K562 (cell line): ENCODE measurements around the gene SATB1. TPM values are rescaled to one million over a fixed set of nuclear protein-coding genes. Genes with fewer than 3 reads are reported as not detected.

Source experiments
- ATAC-seq: fragments of 200-7000 bp; cut with Tn5 transposase; 3 replicates; pipeline ENCODE4 v1.9.1; 2020; ENCODE audit warnings: moderate library complexity
- BruUV-seq: library from RNA; stranded (reverse); fragments of 400-500 nt; replicated peaks from 2 replicates; lab custom pipeline; 2021; lab: Mats Ljungman, UMichigan
- CTCF ChIA-PET: fragments of 300-600 bp; formaldehyde crosslinking; extraction: SDS; loops from one replicate; lab custom pipeline; 2021; ENCODE audit warnings: low intra/inter-chr PET ratio; lab: Yijun Ruan, JAX
- POLR2A ChIA-PET: fragments of 300-600, 350-650 bp; sonication (Branson Sonifier 250); formaldehyde crosslinking; extraction: SDS; loops from one replicate; lab custom pipeline; 2021; ENCODE audit warnings: antibody characterized with exemption, inconsistent platforms; lab: Yijun Ruan, JAX
- DNase-seq, 4 experiments: peaks; one replicate each; pipeline versions ENCODE4 v3.0.0 to v3.0.0-alpha.2; 2011 to 2018; ENCODE audit warnings: low spot score in 3 of 4, mixed read lengths in 3 of 4; ENCODE audit errors: extremely low read depth in 1 of 4
- FAIRE-seq: peaks from 2 replicates; lab custom pipeline; 2011; peaks lifted over from hg19 to GRCh38; lab: Jason Lieb, UNC
- H2AFZ ChIP-seq: 2 replicates; pipeline ENCODE4 v1.6.0; 2011; ENCODE audit warnings: low read depth, low read length, control low read depth, inconsistent platforms
- H3K27ac ChIP-seq: fragments of 200-600 bp; 3 replicates; pipeline ENCODE4 v1.8.0; 2011; ENCODE audit warnings: low read depth, mild to moderate bottlenecking, control low read depth, inconsistent platforms, low read length, moderate library complexity, mixed read lengths; ENCODE audit errors: extremely low read depth
- H3K27me3 ChIP-seq, 2 experiments: fragments of 300-600 bp in 1 of 2; 2 replicates in 1 of 2; 3 replicates in 1 of 2; pipeline versions ENCODE4 v1.6.0 to v1.8.0; 2011; ENCODE audit warnings: inconsistent platforms in 2 of 2, low read length in 2 of 2, mild to moderate bottlenecking in 1 of 2, mixed read lengths in 1 of 2, moderate library complexity in 1 of 2; ENCODE audit not compliant: control insufficient read depth in 2 of 2, insufficient read depth in 2 of 2
- H3K36me3 ChIP-seq: fragments of 300-600 bp; 3 replicates; pipeline ENCODE4 v1.8.0; 2011; ENCODE audit warnings: mild to moderate bottlenecking, low read length, inconsistent platforms; ENCODE audit not compliant: control insufficient read depth, insufficient read depth
- H3K4me1 ChIP-seq, 2 experiments: fragments of 200-600 bp in 1 of 2; replicated peaks in 1 of 2; 2 replicates in 1 of 2; 3 replicates in 1 of 2; pipeline versions ENCODE4 v1.5.1 to v1.8.0; 2011; ENCODE audit warnings: inconsistent platforms in 2 of 2, low read length in 2 of 2, mild to moderate bottlenecking in 1 of 2, mixed read lengths in 1 of 2, moderate library complexity in 1 of 2; ENCODE audit not compliant: control insufficient read depth in 2 of 2, insufficient read depth in 2 of 2
- H3K4me2 ChIP-seq: 2 replicates; pipeline ENCODE4 v1.6.1; 2011; ENCODE audit warnings: low read length, control low read depth, inconsistent platforms, mixed read lengths; ENCODE audit not compliant: insufficient read depth
- H3K4me3 ChIP-seq: fragments of 200-600 bp; sonication (generic), shearing (Covaris generic); 2 replicates; pipeline ENCODE4 v1.5.1; 2016; ENCODE audit warnings: control low read depth, inconsistent platforms
- H3K79me2 ChIP-seq: fragments of 200-600 bp; 3 replicates; pipeline ENCODE4 v1.8.0; 2011; ENCODE audit warnings: low read length, inconsistent platforms; ENCODE audit not compliant: control insufficient read depth, insufficient read depth
- H3K9ac ChIP-seq, 2 experiments: 2 replicates each; pipeline versions ENCODE4 v1.6.0 to v1.6.1; 2011; ENCODE audit warnings: low read depth in 2 of 2, low read length in 2 of 2, control low read depth in 1 of 2, inconsistent platforms in 1 of 2, mild to moderate bottlenecking in 1 of 2, mixed read lengths in 1 of 2; ENCODE audit not compliant: insufficient read depth in 1 of 2
- H3K9me1 ChIP-seq: one replicate; pipeline ENCODE4 v1.6.0; 2011; ENCODE audit warnings: inconsistent platforms, mild to moderate bottlenecking, low read length, moderate library complexity; ENCODE audit not compliant: control insufficient read depth, insufficient read depth
- H3K9me3 ChIP-seq: replicated peaks from 2 replicates; pipeline ENCODE4 v1.5.1; 2011; ENCODE audit warnings: low read depth, low read length, inconsistent platforms; ENCODE audit not compliant: control insufficient read depth, insufficient read depth
- H4K20me1 ChIP-seq: replicated peaks from 2 replicates; pipeline ENCODE4 v1.6.1; 2011; ENCODE audit warnings: low read length, inconsistent platforms, mixed read lengths; ENCODE audit not compliant: control insufficient read depth, insufficient read depth
- BHLHE40 ChIP-seq: IDR thresholded peaks from 2 replicates; pipeline ENCODE4 v1.6.1; 2011; ENCODE audit warnings: low read length, improper control_type of control experiment
- EP400 ChIP-seq: fragments of 450-650 bp; IDR thresholded peaks from 2 replicates; pipeline ENCODE4 v1.6.1; 2017; ENCODE audit warnings: antibody characterized with exemption, mild to moderate bottlenecking, moderate library complexity
- MAFF ChIP-seq: IDR thresholded peaks from 2 replicates; pipeline ENCODE4 v1.6.1; 2012; ENCODE audit warnings: low read length, improper control_type of control experiment
- MTF1 ChIP-seq: fragments of 250-450 bp; sonication (Bioruptor Pico); IDR thresholded peaks from 2 replicates; pipeline ENCODE4 v1.9.0; 2021; ENCODE audit warnings: moderate library complexity, mild to moderate bottlenecking, inconsistent platforms, borderline replicate concordance
- NFYB ChIP-seq: IDR thresholded peaks from 2 replicates; pipeline ENCODE4 v1.6.1; 2011; ENCODE audit warnings: mild to moderate bottlenecking, moderate library complexity; ENCODE audit not compliant: insufficient read length; ENCODE audit errors: extremely low read depth
- ZNF3 ChIP-seq: fragments of 250-450 bp; sonication (Bioruptor Pico); IDR thresholded peaks from 2 replicates; pipeline ENCODE4 v1.5.0; 2021; ENCODE audit warnings: mild to moderate bottlenecking, moderate library complexity
- WGBS: fragments of 100-300 bp; shearing (Covaris generic); methylation state at CpG from one replicate; pipeline ENCODE4 v1.1.6; 2016; ENCODE audit warnings: low coverage, mixed read lengths; ENCODE audit not compliant: insufficient coverage; ENCODE audit errors: missing lambda C conversion rate; 5-methylcytosine and 5-hydroxymethylcytosine counted together
- in situ Hi-C: fragments of 300-500 bp; cut with MboI; formaldehyde crosslinking; loops from 4 replicates; pipeline ENCODE4 v1.15.0; 2018; ENCODE audit warnings: inconsistent platforms, mixed read lengths
- intact Hi-C: fragments of 100-400 bp; cut with micrococcal nuclease; formaldehyde crosslinking; loops from 2 replicates; pipeline ENCODE4 v1.14.2; 2022
- polyA plus RNA-seq, 8 experiments: library from polyadenylated mRNA; depleted of rRNA in 4 of 8; stranded (reverse) in 5 of 8; unstranded in 3 of 8; fragments of >200 nt; fragmentation: Nextera tagmentation in 2 of 8; fragmentation: Illumina TruSeq in 1 of 8; extraction: Ambion mirVana in 2 of 8; extraction: Trizol in 1 of 8; gene quantifications; 2 replicates each; pipeline versions ENCODE4 v1.2.1 to v1.2.3, GENCODE V29; 2011 to 2014; ENCODE audit warnings: inconsistent platforms in 1 of 8, missing spikeins in 1 of 8
- total RNA-seq, 7 experiments: library from RNA; depleted of rRNA in 6 of 7; stranded (reverse); fragments of >200 nt in 6 of 7; fragmentation: Illumina TruSeq in 2 of 7; extraction: Trizol in 2 of 7; gene quantifications; 2 replicates each; pipeline versions ENCODE4 v1.2.1 to v1.2.3, GENCODE V29; 2011 to 2021; ENCODE audit warnings: low replicate concordance in 1 of 7
- TF ChIP-seq, protein P1 (sequence below): fragments of 450-650 bp; IDR thresholded peaks from 2 replicates; pipeline ENCODE4 v1.6.1; 2016; ENCODE audit warnings: mild to moderate bottlenecking, moderate library complexity
- TF ChIP-seq, protein P2 (sequence below): sonication (generic); formaldehyde crosslinking; IDR thresholded peaks from 2 replicates; pipeline ENCODE4 v1.8.0; 2022; ENCODE audit warnings: missing genetic modification reagents, mild to moderate bottlenecking, borderline replicate concordance

Gene SATB1
- total and polyA plus RNA-seq, 9 of the 15 experiments (the other 6 are each of a cell fraction or from before 2014, with no cell fraction given), result 0.03 to 2.5 (median 0.15) TPM; not detected in 1

DNA sequence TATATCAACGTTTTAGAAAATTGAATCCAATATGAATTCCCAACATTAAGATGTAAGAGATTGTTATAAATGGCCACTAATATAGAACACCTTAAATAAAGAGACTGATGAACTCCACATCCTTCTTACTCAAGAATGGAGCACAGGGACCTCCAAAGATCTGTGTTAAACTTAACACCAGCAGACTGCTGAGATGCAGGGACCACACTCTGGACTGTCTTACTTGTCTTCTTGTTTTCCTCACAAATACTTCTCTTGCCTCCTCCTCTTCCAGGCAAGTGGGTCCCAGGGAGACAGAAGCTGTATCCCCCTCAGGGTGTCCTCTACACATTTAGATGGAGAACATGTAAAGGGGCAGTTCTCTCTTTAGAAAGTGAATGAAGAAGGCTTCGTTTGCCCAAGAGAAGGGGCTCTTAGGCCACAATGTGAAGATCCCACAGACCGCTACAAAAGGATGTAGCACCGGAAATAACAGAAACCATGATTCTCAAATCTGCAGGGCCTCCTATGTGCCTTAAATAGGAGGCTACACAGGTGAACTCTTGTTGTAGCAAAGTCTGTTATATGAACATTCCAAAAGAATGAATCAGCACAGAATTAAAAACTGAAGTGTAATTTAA lies 52.2 kb downstream of the SATB1 start:
- no peak for FAIRE-seq
- Histone ChIP-seq H2AFZ (no peak overlapping the region), H3K27ac (no peak overlapping the region), H4K20me1 (no peaks in the 10 kb centered on the region), H3K9me1 (no peaks in the 10 kb centered on the region), H3K9me3 (no peaks in the 10 kb centered on the region), H3K27me3 (no peaks in the 10 kb centered on the region), H3K4me2 (no peak overlapping the region), H3K79me2 (no peaks in the 10 kb centered on the region), H3K9ac (no peak overlapping the region), H3K4me1 (no peaks in the 10 kb centered on the region), H3K36me3 (no peaks in the 10 kb centered on the region), H3K4me3 (no peak overlapping the region)
- no peak for ATAC-seq
- intact Hi-C loops, result no loop called here
- POLR2A ChIA-PET, result no interaction called here
- in situ Hi-C loops, result no loop called here
- 2% methylated on average over 4 of the region's 4 CpGs for WGBS
- BruUV-seq, result no TSS peak
- CTCF ChIA-PET, result no interaction called here
- no peak for DNase-seq
- TF ChIP-seq ZNF3 (CRISPR knock-in tag), result no peak
- TF ChIP-seq, protein P1, sequence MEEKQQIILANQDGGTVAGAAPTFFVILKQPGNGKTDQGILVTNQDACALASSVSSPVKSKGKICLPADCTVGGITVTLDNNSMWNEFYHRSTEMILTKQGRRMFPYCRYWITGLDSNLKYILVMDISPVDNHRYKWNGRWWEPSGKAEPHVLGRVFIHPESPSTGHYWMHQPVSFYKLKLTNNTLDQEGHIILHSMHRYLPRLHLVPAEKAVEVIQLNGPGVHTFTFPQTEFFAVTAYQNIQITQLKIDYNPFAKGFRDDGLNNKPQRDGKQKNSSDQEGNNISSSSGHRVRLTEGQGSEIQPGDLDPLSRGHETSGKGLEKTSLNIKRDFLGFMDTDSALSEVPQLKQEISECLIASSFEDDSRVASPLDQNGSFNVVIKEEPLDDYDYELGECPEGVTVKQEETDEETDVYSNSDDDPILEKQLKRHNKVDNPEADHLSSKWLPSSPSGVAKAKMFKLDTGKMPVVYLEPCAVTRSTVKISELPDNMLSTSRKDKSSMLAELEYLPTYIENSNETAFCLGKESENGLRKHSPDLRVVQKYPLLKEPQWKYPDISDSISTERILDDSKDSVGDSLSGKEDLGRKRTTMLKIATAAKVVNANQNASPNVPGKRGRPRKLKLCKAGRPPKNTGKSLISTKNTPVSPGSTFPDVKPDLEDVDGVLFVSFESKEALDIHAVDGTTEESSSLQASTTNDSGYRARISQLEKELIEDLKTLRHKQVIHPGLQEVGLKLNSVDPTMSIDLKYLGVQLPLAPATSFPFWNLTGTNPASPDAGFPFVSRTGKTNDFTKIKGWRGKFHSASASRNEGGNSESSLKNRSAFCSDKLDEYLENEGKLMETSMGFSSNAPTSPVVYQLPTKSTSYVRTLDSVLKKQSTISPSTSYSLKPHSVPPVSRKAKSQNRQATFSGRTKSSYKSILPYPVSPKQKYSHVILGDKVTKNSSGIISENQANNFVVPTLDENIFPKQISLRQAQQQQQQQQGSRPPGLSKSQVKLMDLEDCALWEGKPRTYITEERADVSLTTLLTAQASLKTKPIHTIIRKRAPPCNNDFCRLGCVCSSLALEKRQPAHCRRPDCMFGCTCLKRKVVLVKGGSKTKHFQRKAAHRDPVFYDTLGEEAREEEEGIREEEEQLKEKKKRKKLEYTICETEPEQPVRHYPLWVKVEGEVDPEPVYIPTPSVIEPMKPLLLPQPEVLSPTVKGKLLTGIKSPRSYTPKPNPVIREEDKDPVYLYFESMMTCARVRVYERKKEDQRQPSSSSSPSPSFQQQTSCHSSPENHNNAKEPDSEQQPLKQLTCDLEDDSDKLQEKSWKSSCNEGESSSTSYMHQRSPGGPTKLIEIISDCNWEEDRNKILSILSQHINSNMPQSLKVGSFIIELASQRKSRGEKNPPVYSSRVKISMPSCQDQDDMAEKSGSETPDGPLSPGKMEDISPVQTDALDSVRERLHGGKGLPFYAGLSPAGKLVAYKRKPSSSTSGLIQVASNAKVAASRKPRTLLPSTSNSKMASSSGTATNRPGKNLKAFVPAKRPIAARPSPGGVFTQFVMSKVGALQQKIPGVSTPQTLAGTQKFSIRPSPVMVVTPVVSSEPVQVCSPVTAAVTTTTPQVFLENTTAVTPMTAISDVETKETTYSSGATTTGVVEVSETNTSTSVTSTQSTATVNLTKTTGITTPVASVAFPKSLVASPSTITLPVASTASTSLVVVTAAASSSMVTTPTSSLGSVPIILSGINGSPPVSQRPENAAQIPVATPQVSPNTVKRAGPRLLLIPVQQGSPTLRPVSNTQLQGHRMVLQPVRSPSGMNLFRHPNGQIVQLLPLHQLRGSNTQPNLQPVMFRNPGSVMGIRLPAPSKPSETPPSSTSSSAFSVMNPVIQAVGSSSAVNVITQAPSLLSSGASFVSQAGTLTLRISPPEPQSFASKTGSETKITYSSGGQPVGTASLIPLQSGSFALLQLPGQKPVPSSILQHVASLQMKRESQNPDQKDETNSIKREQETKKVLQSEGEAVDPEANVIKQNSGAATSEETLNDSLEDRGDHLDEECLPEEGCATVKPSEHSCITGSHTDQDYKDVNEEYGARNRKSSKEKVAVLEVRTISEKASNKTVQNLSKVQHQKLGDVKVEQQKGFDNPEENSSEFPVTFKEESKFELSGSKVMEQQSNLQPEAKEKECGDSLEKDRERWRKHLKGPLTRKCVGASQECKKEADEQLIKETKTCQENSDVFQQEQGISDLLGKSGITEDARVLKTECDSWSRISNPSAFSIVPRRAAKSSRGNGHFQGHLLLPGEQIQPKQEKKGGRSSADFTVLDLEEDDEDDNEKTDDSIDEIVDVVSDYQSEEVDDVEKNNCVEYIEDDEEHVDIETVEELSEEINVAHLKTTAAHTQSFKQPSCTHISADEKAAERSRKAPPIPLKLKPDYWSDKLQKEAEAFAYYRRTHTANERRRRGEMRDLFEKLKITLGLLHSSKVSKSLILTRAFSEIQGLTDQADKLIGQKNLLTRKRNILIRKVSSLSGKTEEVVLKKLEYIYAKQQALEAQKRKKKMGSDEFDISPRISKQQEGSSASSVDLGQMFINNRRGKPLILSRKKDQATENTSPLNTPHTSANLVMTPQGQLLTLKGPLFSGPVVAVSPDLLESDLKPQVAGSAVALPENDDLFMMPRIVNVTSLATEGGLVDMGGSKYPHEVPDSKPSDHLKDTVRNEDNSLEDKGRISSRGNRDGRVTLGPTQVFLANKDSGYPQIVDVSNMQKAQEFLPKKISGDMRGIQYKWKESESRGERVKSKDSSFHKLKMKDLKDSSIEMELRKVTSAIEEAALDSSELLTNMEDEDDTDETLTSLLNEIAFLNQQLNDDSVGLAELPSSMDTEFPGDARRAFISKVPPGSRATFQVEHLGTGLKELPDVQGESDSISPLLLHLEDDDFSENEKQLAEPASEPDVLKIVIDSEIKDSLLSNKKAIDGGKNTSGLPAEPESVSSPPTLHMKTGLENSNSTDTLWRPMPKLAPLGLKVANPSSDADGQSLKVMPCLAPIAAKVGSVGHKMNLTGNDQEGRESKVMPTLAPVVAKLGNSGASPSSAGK, result no peak
- TF ChIP-seq, protein P2, sequence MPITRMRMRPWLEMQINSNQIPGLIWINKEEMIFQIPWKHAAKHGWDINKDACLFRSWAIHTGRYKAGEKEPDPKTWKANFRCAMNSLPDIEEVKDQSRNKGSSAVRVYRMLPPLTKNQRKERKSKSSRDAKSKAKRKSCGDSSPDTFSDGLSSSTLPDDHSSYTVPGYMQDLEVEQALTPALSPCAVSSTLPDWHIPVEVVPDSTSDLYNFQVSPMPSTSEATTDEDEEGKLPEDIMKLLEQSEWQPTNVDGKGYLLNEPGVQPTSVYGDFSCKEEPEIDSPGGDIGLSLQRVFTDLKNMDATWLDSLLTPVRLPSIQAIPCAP (CRISPR knock-in tag), result no peak
- TF ChIP-seq BHLHE40, result no peak
- no peak for TF ChIP-seq NFYB
- TF ChIP-seq MAFF, result no peak
- no peak for TF ChIP-seq EP400
- TF ChIP-seq MTF1 (CRISPR knock-in tag), result no peak
